ENCODE data around the gene CTAGE1.
"Not testable (repeated sequence)": the region's sequence is repeated elsewhere in the genome, so short reads cannot be mapped to it uniquely, and the experiment has no call there.

Gene CTAGE1

GRCh38 chr18:22417496-22418188, at the start of gene CTAGE1:
Gene CTAGE1 (minus strand): TSS chr18:22417915. CDS start chr18:22417811, 104 bp downstream.
- no peak for DNase-seq

GRCh38 chr18:22466608-22467395, 49.1 kb upstream of the CTAGE1 start:
- DNase-seq, result no peak

GRCh38 chr18:22465859-22466457, 48.2 kb upstream of the CTAGE1 start:
- DNase-seq, result no peak

- DNase-seq, result no peak
Measured at GRCh38 chr18:22463076-22463475, 45.4 kb upstream of the CTAGE1 start.

- no peak for DNase-seq
Measured at GRCh38 chr18:22459491-22459890, 41.8 kb upstream of the CTAGE1 start.

GRCh38 chr18:22457524-22457923, 39.8 kb upstream of the CTAGE1 start:
- DNase-seq, result no peak

GRCh38 chr18:22456547-22456946, 38.8 kb upstream of the CTAGE1 start:
- DNase-seq, result no peak

GRCh38 chr18:22456116-22456480, 38.4 kb upstream of the CTAGE1 start:
- no peak for DNase-seq

GRCh38 chr18:22455425-22456115, 37.9 kb upstream of the CTAGE1 start:
- DNase-seq, result no peak

GRCh38 chr18:22453315-22453714, 35.6 kb upstream of the CTAGE1 start:
- DNase-seq, result no peak

- no peak for DNase-seq
Measured at GRCh38 chr18:22452226-22452668, 34.5 kb upstream of the CTAGE1 start.

- no peak for DNase-seq
Measured at GRCh38 chr18:22451796-22452195, 34.1 kb upstream of the CTAGE1 start.

GRCh38 chr18:22450766-22451165, 33.1 kb upstream of the CTAGE1 start:
- DNase-seq, result not testable (repeated sequence)

GRCh38 chr18:22450318-22450717, 32.6 kb upstream of the CTAGE1 start:
- not testable (repeated sequence) for DNase-seq

GRCh38 chr18:22449753-22450152, 32.0 kb upstream of the CTAGE1 start:
- DNase-seq, result not testable (repeated sequence)

- DNase-seq, result no peak
Measured at GRCh38 chr18:22448238-22448637, 30.5 kb upstream of the CTAGE1 start.

- no peak for DNase-seq
Measured at GRCh38 chr18:22447792-22448191, 30.1 kb upstream of the CTAGE1 start.

- no peak for DNase-seq
Measured at GRCh38 chr18:22446911-22447310, 29.2 kb upstream of the CTAGE1 start.

- DNase-seq, result no peak
Measured at GRCh38 chr18:22446325-22446724, 28.6 kb upstream of the CTAGE1 start.

- DNase-seq, result no peak
Measured at GRCh38 chr18:22441638-22442037, 23.9 kb upstream of the CTAGE1 start.

- DNase-seq, result no peak
Measured at GRCh38 chr18:22439447-22439846, 21.7 kb upstream of the CTAGE1 start.

GRCh38 chr18:22436136-22436535, 18.4 kb upstream of the CTAGE1 start:
- no peak for DNase-seq

- DNase-seq, result no peak
Measured at GRCh38 chr18:22434973-22435608, 17.4 kb upstream of the CTAGE1 start.
